Endothelial cell of umbilical vein (primary cell): Measurements from ENCODE around the gene RCOR2. TPM values are rescaled to one million over a fixed set of nuclear protein-coding genes. Genes with fewer than 3 reads are reported as not detected.

ENCODE experiments used
- BruUV-seq: library from RNA; stranded (reverse); fragments of 400-500 nt; replicated peaks from 2 replicates; lab custom pipeline; 2021; lab: Mats Ljungman, UMichigan
- CTCF ChIA-PET: fragments of 300-600, 350-600 bp; sonication (Branson Sonifier 250); formaldehyde crosslinking; loops from one replicate; lab custom pipeline; 2021; ENCODE audit warnings: antibody characterized with exemption, inconsistent platforms; lab: Charles Lee
- POLR2A ChIA-PET: fragments of 300-600, 350-600 bp; sonication (Branson Sonifier 250); formaldehyde crosslinking; loops from one replicate; lab custom pipeline; 2021; ENCODE audit warnings: antibody characterized with exemption, inconsistent platforms; lab: Charles Lee
- DNase-seq: peaks from one replicate; pipeline ENCODE4 v3.0.0-alpha.2; 2011; ENCODE audit warnings: low read depth, low spot score
- FAIRE-seq: peaks from 2 replicates; lab custom pipeline; 2011; peaks lifted over from hg19 to GRCh38; lab: Jason Lieb, UNC
- H2AFZ ChIP-seq: 2 replicates; pipeline ENCODE4 v1.6.0; 2012; ENCODE audit warnings: low read depth, low read length, control low read depth, inconsistent platforms
- H3K27ac ChIP-seq: 2 replicates; pipeline ENCODE4 v1.5.1; 2011; ENCODE audit warnings: low read depth, mild to moderate bottlenecking, control low read depth, low read length, moderate library complexity; ENCODE audit not compliant: insufficient read depth
- H3K27me3 ChIP-seq, 2 experiments: 2 replicates each; pipeline versions ENCODE4 v1.6.0 to v1.6.1; 2011; ENCODE audit warnings: low read length in 2 of 2, mixed read lengths in 1 of 2; ENCODE audit not compliant: control insufficient read depth in 2 of 2, insufficient read depth in 2 of 2
- H3K36me3 ChIP-seq, 2 experiments: 2 replicates in 1 of 2; 3 replicates in 1 of 2; pipeline ENCODE4 v1.5.1; 2011; ENCODE audit warnings: low read length in 2 of 2, mild to moderate bottlenecking in 1 of 2, moderate library complexity in 1 of 2; ENCODE audit not compliant: control insufficient read depth in 2 of 2, insufficient read depth in 2 of 2; ENCODE audit errors: extremely low read depth in 1 of 2
- H3K4me1 ChIP-seq: 3 replicates; pipeline ENCODE4 v1.5.1; 2011; ENCODE audit warnings: mild to moderate bottlenecking, low read length; ENCODE audit not compliant: control insufficient read depth, insufficient read depth; ENCODE audit errors: extremely low read depth
- H3K4me2 ChIP-seq: 2 replicates; pipeline ENCODE4 v1.6.1; 2011; ENCODE audit warnings: low read length, control low read depth, mixed read lengths; ENCODE audit not compliant: insufficient read depth
- H3K4me3 ChIP-seq, 3 experiments: fragments of 200-600 bp in 1 of 3; sonication (generic), shearing (Covaris generic) in 1 of 3; replicated peaks in 1 of 3; 2 replicates each; pipeline ENCODE4 v1.5.1; 2011 to 2016; ENCODE audit warnings: control low read depth in 3 of 3, low read length in 3 of 3, mild to moderate bottlenecking in 2 of 3, inconsistent platforms in 1 of 3, low read depth in 1 of 3, moderate library complexity in 1 of 3; ENCODE audit not compliant: insufficient read depth in 1 of 3
- H3K79me2 ChIP-seq: 2 replicates; pipeline ENCODE4 v1.6.0; 2012; ENCODE audit warnings: low read length, inconsistent platforms; ENCODE audit not compliant: control insufficient read depth, insufficient read depth
- H3K9ac ChIP-seq: replicated peaks from 2 replicates; pipeline ENCODE3; 2011; ENCODE audit warnings: low read length, control low read depth; ENCODE audit not compliant: insufficient read depth; ENCODE audit errors: extremely low read depth
- H3K9me1 ChIP-seq: replicated peaks from 3 replicates; pipeline ENCODE4 v1.6.0; 2011; ENCODE audit warnings: mild to moderate bottlenecking, low read length; ENCODE audit not compliant: control insufficient read depth, insufficient read depth; ENCODE audit errors: extremely low read depth
- H3K9me3 ChIP-seq: replicated peaks from 2 replicates; pipeline ENCODE4 v1.5.1; 2012; ENCODE audit warnings: low read length, inconsistent platforms; ENCODE audit not compliant: control insufficient read depth, insufficient read depth
- H4K20me1 ChIP-seq: replicated peaks from 2 replicates; pipeline ENCODE3; 2011; ENCODE audit warnings: mild to moderate bottlenecking, low read length; ENCODE audit not compliant: control insufficient read depth, insufficient read depth; ENCODE audit errors: extremely low read depth
- CTCF ChIP-seq, 2 donors: IDR thresholded peaks; 1 replicate in 1 of 2; 2 replicates in 1 of 2; pipeline ENCODE4 v1.5.1; 2011; ENCODE audit warnings: low read length in 2 of 2, mild to moderate bottlenecking in 2 of 2, moderate library complexity in 2 of 2, control low read depth in 1 of 2, inconsistent platforms in 1 of 2, low read depth in 1 of 2; ENCODE audit not compliant: insufficient read depth in 1 of 2; ENCODE audit errors: extremely low read depth in 1 of 2
- EZH2 ChIP-seq: IDR thresholded peaks from 2 replicates; pipeline ENCODE4 v1.6.1; 2012; ENCODE audit warnings: borderline replicate concordance, low read depth, mild to moderate bottlenecking, moderate library complexity, low read length, inconsistent platforms; ENCODE audit not compliant: severe bottlenecking
- FOS ChIP-seq: IDR thresholded peaks from 2 replicates; pipeline ENCODE4 v1.6.1; 2011; ENCODE audit warnings: mild to moderate bottlenecking, low read length, moderate library complexity, borderline replicate concordance; ENCODE audit not compliant: insufficient read depth
- GATA2 ChIP-seq: IDR thresholded peaks from 2 replicates; pipeline ENCODE4 v1.7.0; 2011; ENCODE audit warnings: low read depth, mild to moderate bottlenecking, moderate library complexity, mixed read lengths, low read length; ENCODE audit not compliant: insufficient read length, insufficient read depth
- JUN ChIP-seq: IDR thresholded peaks from 2 replicates; pipeline ENCODE4 v1.6.1; 2011; ENCODE audit warnings: borderline replicate concordance, low read depth; ENCODE audit not compliant: insufficient read length, insufficient read depth
- MAX ChIP-seq: IDR thresholded peaks from 2 replicates; pipeline ENCODE4 v1.6.1; 2011; ENCODE audit not compliant: insufficient read depth, insufficient read length
- MYC ChIP-seq: IDR thresholded peaks from one replicate; pipeline ENCODE4 v1.6.1; 2011; ENCODE audit warnings: mild to moderate bottlenecking, low read depth, low read length
- POLR2A ChIP-seq: IDR thresholded peaks from 2 replicates; pipeline ENCODE4 v1.6.1; 2012; ENCODE audit warnings: low read depth, mild to moderate bottlenecking, control low read depth, low read length
- POLR2AphosphoS5 ChIP-seq: IDR thresholded peaks from 2 replicates; pipeline ENCODE4 v1.6.1; 2012; ENCODE audit warnings: low read depth, mild to moderate bottlenecking, control low read depth, low read length, moderate library complexity; ENCODE audit not compliant: insufficient read depth
- dilution Hi-C: fragments of 300-500 bp; cut with MboI; formaldehyde crosslinking; loops from one replicate; pipeline ENCODE4 v1.15.0; 2019; ENCODE audit warnings: low sequenced_read_pairs; ENCODE audit not compliant: extremely low pct_ligation_motif_present
- intact Hi-C: fragments of 100-400 bp; cut with micrococcal nuclease; formaldehyde crosslinking; loops from one replicate; pipeline ENCODE4 v1.10.0; 2022
- polyA plus RNA-seq, 4 experiments: library from polyadenylated mRNA; depleted of rRNA in 3 of 4; stranded (reverse) in 3 of 4; unstranded in 1 of 4; fragments of >200 nt; gene quantifications; 2 replicates each; pipeline versions ENCODE4 v1.2.1 to v1.2.3, GENCODE V29; 2011 to 2012; ENCODE audit warnings: missing spikeins in 1 of 4
- total RNA-seq: library from RNA; stranded (reverse); gene quantifications from 2 replicates; pipeline ENCODE4 v1.2.3, GENCODE V29; 2021

RCOR2 gene
- total and polyA plus RNA-seq, 2 donors (not counting 3 experiments of a cell fraction or from before 2014, with no cell fraction given): 0.13 to 0.63 TPM

GRCh38 chr11:63911876-63912275 is 5.1 kb downstream of the RCOR2 start:
- intact Hi-C loops: no loop called here
- no peak for FAIRE-seq
- CTCF ChIA-PET: interaction anchor here (3.1 kb wide), 1 partner anchor 74 kb away, joined by 10 read pairs; the partner anchor contains the start of gene MARK2

More at GRCh38 chr11:63911876-63912275, 5.1 kb downstream of the RCOR2 start:
- H3K27ac ChIP-seq: no peak overlapping the region
- POLR2A ChIA-PET: no interaction called here
- H3K9ac ChIP-seq: no peak overlapping the region
- H3K36me3 ChIP-seq: peaks cover 0 to 14% of the 10 kb centered on the region in 2 experiments
- peaks cover 0 to 2% of the 10 kb centered on the region in 2 experiments for H3K27me3 ChIP-seq
- H4K20me1 ChIP-seq: no peaks in the 10 kb centered on the region
- TF ChIP-seq EZH2 (no peak), MYC (no peak), CTCF (IDR thresholded peaks at IDR 0.05; ENCODE audit: extremely low read depth in 1 of 2, insufficient read depth in 1 of 2, low read depth in 1 of 2, low read length in 2 of 2) (no peak), MAX (no peak), GATA2 (no peak), POLR2AphosphoS5 (no peak), JUN (no peak), FOS (no peak), POLR2A (no peak)
- no peak overlapping the region for H3K4me2 ChIP-seq
- BruUV-seq: no TSS peak
- no peak overlapping the region for H2AFZ ChIP-seq
- dilution Hi-C loops: no loop called here
- no peak overlapping the region for H3K4me3 ChIP-seq
- H3K4me1 ChIP-seq: no peaks in the 10 kb centered on the region
- no peaks in the 10 kb centered on the region for H3K9me3 ChIP-seq
- H3K9me1 ChIP-seq: no peaks in the 10 kb centered on the region
- DNase-seq: no peak
- no peaks in the 10 kb centered on the region for H3K79me2 ChIP-seq
